ENCODE measurements around the gene ACTA1. TPM values are rescaled to one million over a fixed set of nuclear protein-coding genes. Genes with fewer than 3 reads are reported as not detected.

ACTA1 gene
- total RNA-seq, 1 experiment from 2014 or later = not detected

DNA sequence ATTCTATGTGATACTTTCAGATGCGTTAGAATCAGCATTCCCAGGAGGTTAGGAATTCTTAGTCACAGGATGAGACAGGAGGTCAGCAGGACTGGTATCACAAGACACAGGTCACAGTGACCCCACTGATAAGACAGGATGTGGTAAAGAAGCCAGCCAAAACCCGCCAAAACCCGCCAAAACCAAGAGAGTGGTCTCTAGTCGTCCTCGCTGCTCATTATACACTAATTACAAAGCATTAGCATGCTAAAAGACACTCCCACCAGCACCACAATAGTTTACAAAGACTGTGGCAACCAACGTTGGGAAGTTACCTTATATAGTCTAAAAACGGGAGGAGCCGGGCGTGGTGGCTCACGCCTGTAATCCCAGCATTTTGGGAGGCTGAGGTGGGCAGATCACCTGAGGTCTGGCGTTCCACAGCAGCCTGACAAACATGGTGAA, 13.9 kb upstream of the ACTA1 start:
- BruUV-seq (replicated peaks) = no TSS peak

More for the DNA sequence above, 13.9 kb upstream of the ACTA1 start:
- H3K27me3 ChIP-seq (ENCODE audit: insufficient read depth, low read length) = no peaks in the 10 kb centered on the region
- no peak overlapping the region for H2AFZ ChIP-seq (ENCODE audit: low read depth, low read length, poor library complexity, severe bottlenecking)
- POLR2A ChIA-PET = no interaction called here
- CTCF ChIA-PET = no interaction called here
- no peak for DNase-seq (ENCODE audit: low read depth, low spot score)
- H3K9me2 ChIP-seq (ENCODE audit: insufficient read depth) = no peaks in the 10 kb centered on the region
- ATAC-seq = no peak
- TF ChIP-seq CEBPB (IDR thresholded peaks at IDR 0.05; ENCODE audit: low read depth) (no peak), ZFX (IDR thresholded peaks at IDR 0.05) (no peak), CBX3 (IDR thresholded peaks at IDR 0.05; ENCODE audit: low read depth) (no peak), SIN3A (IDR thresholded peaks at IDR 0.05; ENCODE audit: low read depth) (no peak), ELF1 (IDR thresholded peaks at IDR 0.05; ENCODE audit: borderline replicate concordance, low read depth) (no peak), ZNF274 (IDR thresholded peaks at IDR 0.05; ENCODE audit: low read depth, low read length) (no peak), POLR2A (IDR thresholded peaks at IDR 0.05; ENCODE audit: borderline replicate concordance, extremely low read depth, insufficient read depth, insufficient read length) (no peak), JUND (IDR thresholded peaks at IDR 0.05) (no peak), FOSL1 (IDR thresholded peaks at IDR 0.05; ENCODE audit: low read depth) (no peak), EZH2 (IDR thresholded peaks at IDR 0.05) (no peak)
- TF ChIP-seq, protein P1, sequence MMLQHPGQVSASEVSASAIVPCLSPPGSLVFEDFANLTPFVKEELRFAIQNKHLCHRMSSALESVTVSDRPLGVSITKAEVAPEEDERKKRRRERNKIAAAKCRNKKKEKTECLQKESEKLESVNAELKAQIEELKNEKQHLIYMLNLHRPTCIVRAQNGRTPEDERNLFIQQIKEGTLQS (IDR thresholded peaks at IDR 0.05) = no peak
- TF ChIP-seq, protein P2, sequence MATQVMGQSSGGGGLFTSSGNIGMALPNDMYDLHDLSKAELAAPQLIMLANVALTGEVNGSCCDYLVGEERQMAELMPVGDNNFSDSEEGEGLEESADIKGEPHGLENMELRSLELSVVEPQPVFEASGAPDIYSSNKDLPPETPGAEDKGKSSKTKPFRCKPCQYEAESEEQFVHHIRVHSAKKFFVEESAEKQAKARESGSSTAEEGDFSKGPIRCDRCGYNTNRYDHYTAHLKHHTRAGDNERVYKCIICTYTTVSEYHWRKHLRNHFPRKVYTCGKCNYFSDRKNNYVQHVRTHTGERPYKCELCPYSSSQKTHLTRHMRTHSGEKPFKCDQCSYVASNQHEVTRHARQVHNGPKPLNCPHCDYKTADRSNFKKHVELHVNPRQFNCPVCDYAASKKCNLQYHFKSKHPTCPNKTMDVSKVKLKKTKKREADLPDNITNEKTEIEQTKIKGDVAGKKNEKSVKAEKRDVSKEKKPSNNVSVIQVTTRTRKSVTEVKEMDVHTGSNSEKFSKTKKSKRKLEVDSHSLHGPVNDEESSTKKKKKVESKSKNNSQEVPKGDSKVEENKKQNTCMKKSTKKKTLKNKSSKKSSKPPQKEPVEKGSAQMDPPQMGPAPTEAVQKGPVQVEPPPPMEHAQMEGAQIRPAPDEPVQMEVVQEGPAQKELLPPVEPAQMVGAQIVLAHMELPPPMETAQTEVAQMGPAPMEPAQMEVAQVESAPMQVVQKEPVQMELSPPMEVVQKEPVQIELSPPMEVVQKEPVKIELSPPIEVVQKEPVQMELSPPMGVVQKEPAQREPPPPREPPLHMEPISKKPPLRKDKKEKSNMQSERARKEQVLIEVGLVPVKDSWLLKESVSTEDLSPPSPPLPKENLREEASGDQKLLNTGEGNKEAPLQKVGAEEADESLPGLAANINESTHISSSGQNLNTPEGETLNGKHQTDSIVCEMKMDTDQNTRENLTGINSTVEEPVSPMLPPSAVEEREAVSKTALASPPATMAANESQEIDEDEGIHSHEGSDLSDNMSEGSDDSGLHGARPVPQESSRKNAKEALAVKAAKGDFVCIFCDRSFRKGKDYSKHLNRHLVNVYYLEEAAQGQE (IDR thresholded peaks at IDR 0.05; ENCODE audit: low read depth) = no peak
- H4K20me1 ChIP-seq (ENCODE audit: insufficient read depth) = no peaks in the 10 kb centered on the region
- H3K4me3 ChIP-seq (replicated peaks in 1 of 2; ENCODE audit: low read depth in 1 of 2, low read length in 2 of 2) = no peak overlapping the region
- H3K4me1 ChIP-seq (ENCODE audit: control insufficient read depth in 1 of 2, insufficient read depth in 2 of 2, low read length in 2 of 2) = no peaks in the 10 kb centered on the region
- H3K27ac ChIP-seq (ENCODE audit: low read depth, low read length) = no peak overlapping the region
- H3K9ac ChIP-seq (ENCODE audit: low read length) = no peak overlapping the region
- no peaks in the 10 kb centered on the region for H3K79me2 ChIP-seq (ENCODE audit: insufficient read depth, low read length)
- intact Hi-C loops (cut with micrococcal nuclease) = no loop called here
- RAD21 ChIA-PET (ENCODE audit: low non-redundant PET in 1 of 2, low total read pairs in 2 of 2, uncharacterized antibody in 2 of 2, unreplicated experiment in 2 of 2) = no interaction called here
- H3K9me3 ChIP-seq (ENCODE audit: control insufficient read depth in 1 of 2, insufficient read depth in 1 of 2, low read depth in 1 of 2, low read length in 2 of 2) = no peaks in the 10 kb centered on the region
- H3K4me2 ChIP-seq (ENCODE audit: low read length) = no peak overlapping the region
- peaks cover 8 to 18% of the 10 kb centered on the region in 2 experiments; a peak in 3 of 4 replicates for H3K36me3 ChIP-seq (ENCODE audit: control insufficient read depth in 1 of 2, insufficient read depth in 2 of 2, low read length in 2 of 2)

Data from HCT116 (cell line).